GM12878 (cell line): Measurements from ENCODE around the gene ABCF1. TPM values are rescaled to one million over a fixed set of nuclear protein-coding genes. Genes with fewer than 3 reads are reported as not detected.

Source experiments
- ATAC-seq: fragments of 200-7000 bp; cut with Tn5 transposase; 3 replicates; pipeline ENCODE4 v1.9.1; 2020; ENCODE audit warnings: mild to moderate bottlenecking, moderate library complexity
- BruUV-seq: library from RNA; stranded (reverse); fragments of 400-500 nt; replicated peaks from 2 replicates; lab custom pipeline; 2021; lab: Mats Ljungman, UMichigan
- CTCF ChIA-PET: fragments of 300-600 bp; sonication (Branson Sonifier 250); formaldehyde crosslinking; extraction: SDS; loops from one replicate; lab custom pipeline; 2021; ENCODE audit warnings: inconsistent platforms; lab: Yijun Ruan, JAX
- POLR2A ChIA-PET: fragments of 350-600 bp; formaldehyde crosslinking; extraction: SDS; loops from one replicate; lab custom pipeline; 2021; ENCODE audit warnings: inconsistent platforms; lab: Charles Lee
- RAD21 ChIA-PET: fragments of 300-600 bp; sonication (Branson Sonifier 250); formaldehyde crosslinking; loops from one replicate; lab custom pipeline; 2023; ENCODE audit warnings: antibody characterized with exemption; ENCODE audit not compliant: unreplicated experiment; lab: Charles Lee
- SMC1A ChIA-PET: fragments of 300-600 bp; sonication (Branson Sonifier 250); formaldehyde crosslinking; loops from one replicate; lab custom pipeline; 2023; ENCODE audit not compliant: unreplicated experiment, uncharacterized antibody; lab: Charles Lee
- DNase-seq: peaks from one replicate; pipeline ENCODE4 v3.0.0-alpha.2; 2011; ENCODE audit warnings: low read depth, low spot score
- FAIRE-seq: peaks from 3 replicates; lab custom pipeline; 2011; peaks lifted over from hg19 to GRCh38; lab: Jason Lieb, UNC
- H2AFZ ChIP-seq: 2 replicates; pipeline ENCODE4 v1.6.0; 2011; ENCODE audit warnings: low read depth, low read length, control low read depth; ENCODE audit not compliant: control insufficient read depth
- H3K27ac ChIP-seq: 2 replicates; pipeline ENCODE4 v1.5.1; 2011; ENCODE audit warnings: control low read depth; ENCODE audit not compliant: control insufficient read depth, insufficient read depth
- H3K27me3 ChIP-seq, 2 experiments: replicated peaks in 1 of 2; 2 replicates each; pipeline versions ENCODE4 v1.6.0 to v1.6.1; 2011; ENCODE audit warnings: low read length in 1 of 2; ENCODE audit not compliant: control insufficient read depth in 2 of 2, insufficient read depth in 2 of 2
- H3K36me3 ChIP-seq, 2 experiments: 2 replicates each; pipeline ENCODE4 v1.5.1; 2011; ENCODE audit warnings: low read length in 1 of 2; ENCODE audit not compliant: control insufficient read depth in 2 of 2, insufficient read depth in 2 of 2
- H3K4me1 ChIP-seq: 2 replicates; pipeline ENCODE4 v1.6.1; 2011; ENCODE audit warnings: mild to moderate bottlenecking, low read length, moderate library complexity, mixed read lengths; ENCODE audit not compliant: control insufficient read depth, insufficient read depth
- H3K4me2 ChIP-seq: 2 replicates; pipeline ENCODE4 v1.6.0; 2011; ENCODE audit warnings: control low read depth; ENCODE audit not compliant: control insufficient read depth, insufficient read depth
- H3K4me3 ChIP-seq: fragments of 200-600 bp; sonication (generic); 2 replicates; pipeline ENCODE4 v1.5.1; 2016
- H3K79me2 ChIP-seq: 2 replicates; pipeline ENCODE4 v1.6.0; 2011; ENCODE audit warnings: low read length; ENCODE audit not compliant: control insufficient read depth, insufficient read depth
- H3K9ac ChIP-seq: 2 replicates; pipeline ENCODE4 v1.8.0; 2011; ENCODE audit warnings: low read length, control low read depth, mixed read lengths; ENCODE audit not compliant: control insufficient read depth, insufficient read depth
- H3K9me3 ChIP-seq: replicated peaks from 3 replicates; pipeline ENCODE4 v1.5.1; 2011; ENCODE audit warnings: mild to moderate bottlenecking, low read length; ENCODE audit not compliant: control insufficient read depth, insufficient read depth
- H4K20me1 ChIP-seq: 2 replicates; pipeline ENCODE4 v1.6.0; 2011; ENCODE audit not compliant: control insufficient read depth, insufficient read depth
- CBX3 ChIP-seq: fragments of 200-600 bp; sonication (generic); IDR thresholded peaks from 2 replicates; pipeline ENCODE4 v1.6.1; 2016; ENCODE audit warnings: low read depth, borderline replicate concordance
- CREB1 ChIP-seq: IDR thresholded peaks from 2 replicates; pipeline ENCODE4 v1.6.1; 2012; ENCODE audit warnings: low read depth, mild to moderate bottlenecking, inconsistent platforms
- FOS ChIP-seq: IDR thresholded peaks from 3 replicates; pipeline ENCODE4 v1.6.1; 2011; ENCODE audit warnings: borderline replicate concordance; ENCODE audit not compliant: insufficient read length; ENCODE audit errors: extremely low read depth
- GABPA ChIP-seq: IDR thresholded peaks from 2 replicates; pipeline ENCODE4 v1.6.1; 2014; ENCODE audit warnings: antibody characterized with exemption, low read depth, mild to moderate bottlenecking, inconsistent platforms
- JUND ChIP-seq: IDR thresholded peaks from 2 replicates; pipeline ENCODE4 v1.6.1; 2012; ENCODE audit warnings: low read depth, mild to moderate bottlenecking, low read length, improper control_type of control experiment, moderate library complexity
- MEF2A ChIP-seq: IDR thresholded peaks from 2 replicates; pipeline ENCODE4 v1.6.1; 2011; ENCODE audit warnings: low read depth, mild to moderate bottlenecking, low read length, moderate library complexity; ENCODE audit not compliant: insufficient read depth
- MLLT1 ChIP-seq: fragments of 450-650 bp; IDR thresholded peaks from 2 replicates; pipeline ENCODE4 v1.6.1; 2016; ENCODE audit warnings: mild to moderate bottlenecking
- POLR2AphosphoS5 ChIP-seq: IDR thresholded peaks from 2 replicates; pipeline ENCODE4 v1.6.1; 2011; ENCODE audit warnings: mild to moderate bottlenecking, low read length, inconsistent platforms
- RELA ChIP-seq: fragments of 450-650 bp; IDR thresholded peaks from 2 replicates; pipeline ENCODE4 v1.8.0; 2014; ENCODE audit warnings: borderline replicate concordance; ENCODE audit not compliant: partially characterized antibody
- SMAD5 ChIP-seq: IDR thresholded peaks from 2 replicates; pipeline ENCODE4 v1.6.1; 2016; ENCODE audit warnings: antibody characterized with exemption, low read depth
- SREBF2 ChIP-seq: IDR thresholded peaks from 2 replicates; pipeline ENCODE4 v1.6.1; 2012; ENCODE audit warnings: mild to moderate bottlenecking, low read length
- SRF ChIP-seq, 2 experiments: IDR thresholded peaks; 2 replicates each; pipeline ENCODE4 v1.6.1; 2011; ENCODE audit warnings: low read depth in 2 of 2, low read length in 2 of 2, mild to moderate bottlenecking in 1 of 2, moderate library complexity in 1 of 2
- TARDBP ChIP-seq: IDR thresholded peaks from 2 replicates; pipeline ENCODE4 v1.6.1; 2016; ENCODE audit warnings: borderline replicate concordance
- WRNIP1 ChIP-seq: IDR thresholded peaks from 2 replicates; pipeline ENCODE4 v1.6.1; 2011; ENCODE audit warnings: low read depth, low read length, improper control_type of control experiment, borderline replicate concordance
- ZBTB33 ChIP-seq: fragments of 450-650 bp; IDR thresholded peaks from 2 replicates; pipeline ENCODE4 v1.6.1; 2017; ENCODE audit warnings: mild to moderate bottlenecking
- ZNF592 ChIP-seq: fragments of 450-650 bp; IDR thresholded peaks from 2 replicates; pipeline ENCODE4 v1.6.1; 2017; ENCODE audit warnings: mild to moderate bottlenecking, moderate library complexity
- ZZZ3 ChIP-seq: IDR thresholded peaks from 2 replicates; pipeline ENCODE4 v1.6.1; 2011; ENCODE audit warnings: low read depth; ENCODE audit not compliant: control insufficient read depth, insufficient read length
- WGBS: methylation state at CpG from one replicate; pipeline ENCODE4 v1.1.6; 2016; ENCODE audit warnings: low lambda C conversion rate; ENCODE audit not compliant: insufficient replicate concordance, insufficient coverage; ENCODE audit errors: missing lambda C conversion rate; 5-methylcytosine and 5-hydroxymethylcytosine counted together
- in situ Hi-C: fragments of 300-500 bp; cut with MboI; formaldehyde crosslinking; loops from 9 replicates; pipeline ENCODE4 v1.14.3; 2018; ENCODE audit warnings: mixed read lengths
- intact Hi-C: fragments of 100-400 bp; cut with micrococcal nuclease; formaldehyde crosslinking; loops from one replicate; pipeline ENCODE4 v1.14.2; 2022; ENCODE audit not compliant: unreplicated experiment
- polyA plus RNA-seq, 11 experiments: library from polyadenylated mRNA; depleted of rRNA in 4 of 11; unstranded in 6 of 11; stranded (reverse) in 5 of 11; fragments of >200 nt; fragmentation: Nextera tagmentation in 4 of 11; fragmentation: Illumina TruSeq in 1 of 11; extraction: Ambion mirVana in 4 of 11; extraction: Trizol in 1 of 11; gene quantifications; 1 replicate in 1 of 11; 2 replicates in 10 of 11; pipeline versions ENCODE4 v1.2.1 to v1.2.3, GENCODE V29; 2011 to 2016; ENCODE audit warnings: inconsistent platforms in 2 of 11, missing spikeins in 2 of 11, low read depth in 1 of 11
- total RNA-seq, 4 experiments: library from RNA; depleted of rRNA in 3 of 4; stranded (reverse); fragments of >200 nt in 3 of 4; fragmentation: Illumina TruSeq in 1 of 4; extraction: Trizol in 1 of 4; gene quantifications; 2 replicates each; pipeline versions ENCODE4 v1.2.1 to v1.2.3, GENCODE V29; 2013 to 2021
- TF ChIP-seq, protein P1 (sequence below): fragments of 450-650 bp; IDR thresholded peaks from 2 replicates; pipeline ENCODE4 v1.6.1; 2014; ENCODE audit warnings: mild to moderate bottlenecking

Gene ABCF1
- total and polyA plus RNA-seq, 10 of the 15 experiments (the other 5 are each of a cell fraction or from before 2014, with no cell fraction given), result 21.3 to 79.6 (median 55.9) TPM

DNA sequence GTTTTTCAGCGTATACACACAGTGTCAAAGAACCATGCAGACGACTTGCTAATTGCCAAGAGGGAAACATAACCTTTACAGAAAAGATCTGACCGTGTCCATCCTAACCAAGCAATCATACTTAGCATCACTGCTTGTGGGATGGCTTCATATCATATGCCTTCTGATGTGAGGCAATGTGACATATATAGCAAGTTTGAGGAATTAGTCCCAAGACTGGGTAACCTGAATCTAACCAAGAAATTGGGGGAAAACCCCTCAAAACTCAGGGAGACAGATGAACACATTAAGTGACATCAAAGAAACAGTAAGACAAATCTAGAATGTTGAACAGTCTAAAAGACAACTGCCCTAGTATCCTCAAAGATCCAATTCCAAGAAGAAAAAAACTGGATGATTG lies 33.3 kb upstream of the ABCF1 start:
- FAIRE-seq, result no peak
- ChIA-PET POLR2A (no interaction called here), RAD21 (no interaction called here), SMC1A (interaction anchor here (12.5 kb wide), 1 partner anchor 53 kb away, joined by 221 read pairs; no protein-coding TSS in a partner anchor), CTCF (interaction anchor here (0.9 to 15.6 kb wide), 4 partner anchors 17 to 60 kb away, joined by 3 to 480 read pairs (median 7); no protein-coding TSS in a partner anchor)
- Histone ChIP-seq H3K9me3 (no peaks in the 10 kb centered on the region), H3K27me3 (no peaks in the 10 kb centered on the region), H3K4me3 (no peak overlapping the region), H4K20me1 (no peaks in the 10 kb centered on the region), H3K4me1 (peaks cover 7% of the 10 kb centered on the region; the same call in 1 of the 2 replicates), H3K79me2 (no peaks in the 10 kb centered on the region), H3K27ac (no peak overlapping the region), H2AFZ (no peak overlapping the region), H3K36me3 (no peaks in the 10 kb centered on the region), H3K9ac (no peak overlapping the region), H3K4me2 (no peak overlapping the region)
- no TSS peak for BruUV-seq
- in situ Hi-C loops (no loop called here), intact Hi-C loops (no loop called here)
- no peak for DNase-seq
- ATAC-seq, result no peak
- 68% methylated on average over 3 of the region's 3 CpGs for whole genome bisulfite sequencing
- TF ChIP-seq CBX3, result no peak
- TF ChIP-seq FOS, result no peak
- TF ChIP-seq MLLT1, result no peak
- no peak for TF ChIP-seq JUND
- TF ChIP-seq SRF (IDR thresholded peaks at IDR 0.05; ENCODE audit: low read depth in 2 of 2, low read length in 2 of 2), result no peak
- no peak for TF ChIP-seq ZZZ3
- TF ChIP-seq ZNF592, result no peak
- TF ChIP-seq ZBTB33, result no peak
- no peak for TF ChIP-seq RELA
- TF ChIP-seq, protein P1, sequence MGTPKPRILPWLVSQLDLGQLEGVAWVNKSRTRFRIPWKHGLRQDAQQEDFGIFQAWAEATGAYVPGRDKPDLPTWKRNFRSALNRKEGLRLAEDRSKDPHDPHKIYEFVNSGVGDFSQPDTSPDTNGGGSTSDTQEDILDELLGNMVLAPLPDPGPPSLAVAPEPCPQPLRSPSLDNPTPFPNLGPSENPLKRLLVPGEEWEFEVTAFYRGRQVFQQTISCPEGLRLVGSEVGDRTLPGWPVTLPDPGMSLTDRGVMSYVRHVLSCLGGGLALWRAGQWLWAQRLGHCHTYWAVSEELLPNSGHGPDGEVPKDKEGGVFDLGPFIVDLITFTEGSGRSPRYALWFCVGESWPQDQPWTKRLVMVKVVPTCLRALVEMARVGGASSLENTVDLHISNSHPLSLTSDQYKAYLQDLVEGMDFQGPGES, result no peak
- no peak for TF ChIP-seq SMAD5
- TF ChIP-seq WRNIP1, result no peak
- TF ChIP-seq POLR2AphosphoS5, result no peak
- TF ChIP-seq TARDBP, result no peak
- no peak for TF ChIP-seq SREBF2
- no peak for TF ChIP-seq GABPA
- TF ChIP-seq CREB1, result no peak
- TF ChIP-seq MEF2A, result no peak
